WTC11 (cell line): ENCODE data around the gene NRROS. TPM values are rescaled to one million over a fixed set of nuclear protein-coding genes. Genes with fewer than 3 reads are reported as not detected.

Source experiments
- ATAC-seq: fragments of 200-7000 bp; cut with Tn5 transposase; 2 replicates; pipeline ENCODE4 v1.10.0; 2021; ENCODE audit warnings: mild to moderate bottlenecking, moderate library complexity
- CTCF ChIA-PET: fragments of 300-600 bp; sonication (Branson Sonifier 250); formaldehyde crosslinking; loops from one replicate; lab custom pipeline; 2021; ENCODE audit warnings: antibody characterized with exemption; lab: Charles Lee
- POLR2A ChIA-PET: fragments of 350-600 bp; sonication (Branson Sonifier 250); formaldehyde crosslinking; loops from one replicate; lab custom pipeline; 2021; ENCODE audit warnings: antibody characterized with exemption; lab: Charles Lee
- DNase-seq: peaks from one replicate; pipeline ENCODE4 v3.0.0; 2021; ENCODE audit warnings: low spot score
- H3K27ac Mint-ChIP-seq: 2 replicates; pipeline ENCODE4 v1.8.0; 2021; ENCODE audit warnings: mixed read lengths
- H3K27me3 Mint-ChIP-seq: 2 replicates; pipeline ENCODE4 v1.8.0; 2021; ENCODE audit warnings: low read depth, mild to moderate bottlenecking, moderate library complexity, mixed read lengths
- H3K36me3 Mint-ChIP-seq: 2 replicates; pipeline ENCODE4 v1.8.0; 2021; ENCODE audit warnings: mixed read lengths
- H3K4me1 Mint-ChIP-seq: 2 replicates; pipeline ENCODE4 v1.8.0; 2022; ENCODE audit warnings: mixed read lengths
- H3K4me3 Mint-ChIP-seq: 2 replicates; pipeline ENCODE4 v1.8.0; 2021; ENCODE audit warnings: mild to moderate bottlenecking, moderate library complexity, mixed read lengths
- H3K9me3 Mint-ChIP-seq: 2 replicates; pipeline ENCODE4 v1.8.0; 2021; ENCODE audit warnings: mixed read lengths
- AR ChIP-seq: fragments of 250-450 bp; sonication (Bioruptor Pico); IDR thresholded peaks from 2 replicates; pipeline ENCODE4 v1.9.0; 2021; ENCODE audit warnings: mild to moderate bottlenecking
- E2F1 ChIP-seq: sonication (generic); formaldehyde crosslinking; IDR thresholded peaks from 2 replicates; pipeline ENCODE4 v1.8.0; 2022; ENCODE audit warnings: mild to moderate bottlenecking, missing genetic modification reagents
- ETV6 ChIP-seq: sonication (generic); formaldehyde crosslinking; IDR thresholded peaks from 2 replicates; pipeline ENCODE4 v1.8.1; 2022; ENCODE audit warnings: mild to moderate bottlenecking, missing genetic modification reagents
- FOXP4 ChIP-seq: sonication (generic); formaldehyde crosslinking; IDR thresholded peaks from 2 replicates; pipeline ENCODE4 v1.8.0; 2022; ENCODE audit warnings: mild to moderate bottlenecking, missing genetic modification reagents
- NFYB ChIP-seq: sonication (generic); formaldehyde crosslinking; conservative IDR thresholded peaks from 2 replicates; pipeline ENCODE4 v1.8.0; 2022; ENCODE audit warnings: low read depth, missing genetic modification reagents
- SOX15 ChIP-seq: fragments of 250-450 bp; sonication (Bioruptor Pico); IDR thresholded peaks from 2 replicates; pipeline ENCODE4 v1.9.0; 2021; ENCODE audit warnings: mild to moderate bottlenecking
- TP53 ChIP-seq: sonication (generic); formaldehyde crosslinking; IDR thresholded peaks from 2 replicates; pipeline ENCODE4 v1.8.1; 2023; ENCODE audit warnings: mild to moderate bottlenecking, missing genetic modification reagents
- ZNF219 ChIP-seq: sonication (generic); formaldehyde crosslinking; IDR thresholded peaks from 2 replicates; pipeline ENCODE4 v1.8.0; 2023; ENCODE audit warnings: missing genetic modification reagents, mild to moderate bottlenecking, borderline replicate concordance
- ZNF232 ChIP-seq: sonication (generic); formaldehyde crosslinking; IDR thresholded peaks from 2 replicates; pipeline ENCODE4 v1.8.0; 2022; ENCODE audit warnings: mild to moderate bottlenecking, missing genetic modification reagents
- ZNF396 ChIP-seq: fragments of 250-450 bp; sonication (Bioruptor Pico); IDR thresholded peaks from 2 replicates; pipeline ENCODE4 v1.8.0; 2021; ENCODE audit warnings: mild to moderate bottlenecking, moderate library complexity, borderline replicate concordance
- ZNF416 ChIP-seq: fragments of 250-450 bp; sonication (Bioruptor Pico); IDR thresholded peaks from 2 replicates; pipeline ENCODE4 v1.9.0; 2021; ENCODE audit warnings: mild to moderate bottlenecking, inconsistent platforms
- total RNA-seq: library from RNA; stranded (reverse); gene quantifications from 3 replicates; pipeline ENCODE4 v1.2.3, GENCODE V29; 2021
- TF ChIP-seq, protein P1 (sequence below): sonication (generic); formaldehyde crosslinking; IDR thresholded peaks from 2 replicates; pipeline ENCODE4 v1.8.1; 2023; ENCODE audit warnings: mild to moderate bottlenecking, missing genetic modification reagents
- TF ChIP-seq, protein P2 (sequence below): fragments of 250-450 bp; sonication (Bioruptor Pico); IDR thresholded peaks from 2 replicates; pipeline ENCODE4 v1.9.0; 2021; ENCODE audit warnings: mild to moderate bottlenecking
- TF ChIP-seq, protein P3 (sequence below): fragments of 200-600 bp; IDR thresholded peaks from 2 replicates; pipeline ENCODE4 v1.8.0; 2022; ENCODE audit warnings: antibody characterized with exemption
- TF ChIP-seq, protein P4 (sequence below): sonication (generic); formaldehyde crosslinking; conservative IDR thresholded peaks from 2 replicates; pipeline ENCODE4 v1.8.1; 2023; ENCODE audit warnings: mild to moderate bottlenecking, low read depth, missing genetic modification reagents, moderate library complexity
- TF ChIP-seq, protein P5 (sequence below): fragments of 250-450 bp; sonication (Bioruptor Pico); IDR thresholded peaks from 2 replicates; pipeline ENCODE4 v2.1.2; 2022; ENCODE audit warnings: mild to moderate bottlenecking, moderate library complexity

NRROS gene
- total RNA-seq, 1 experiment from 2014 or later: 3.1 TPM

DNA sequence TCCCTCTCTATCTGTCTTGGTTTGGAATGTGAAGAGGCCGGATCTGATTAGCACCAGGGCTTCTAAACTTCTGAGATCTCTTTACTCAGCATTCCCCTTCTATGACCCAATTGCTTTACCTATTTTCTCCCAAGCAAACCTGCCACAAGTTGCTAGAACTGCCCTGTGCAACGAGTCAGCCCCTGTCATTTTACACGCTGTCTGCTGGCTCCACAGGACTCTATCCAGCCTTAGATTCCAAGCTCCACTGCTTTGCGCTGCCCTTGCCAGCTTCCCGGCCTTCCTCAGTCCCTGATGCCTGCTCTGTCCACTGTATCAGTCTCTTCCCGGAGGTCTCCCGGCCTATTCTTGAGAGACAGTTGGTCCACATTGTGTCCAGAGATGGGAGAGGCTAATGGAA is 60.3 kb downstream of the NRROS start:
- H3K4me1 Mint-ChIP-seq: no peaks in the 10 kb centered on the region
- POLR2A ChIA-PET: interaction anchor here (0.8 kb wide), 1 partner anchor 12 kb away, joined by 3 read pairs; no protein-coding TSS in a partner anchor
- H3K36me3 Mint-ChIP-seq: no peaks in the 10 kb centered on the region
- H3K27me3 Mint-ChIP-seq: no peaks in the 10 kb centered on the region
- no peaks in the 10 kb centered on the region for H3K9me3 Mint-ChIP-seq
- no peak overlapping the region for H3K27ac Mint-ChIP-seq
- DNase-seq (no peak), ATAC-seq (no peak)
- H3K4me3 Mint-ChIP-seq: no peak overlapping the region
- TF ChIP-seq ZNF219 (CRISPR knock-in tag) (no peak), FOXP4 (CRISPR knock-in tag) (no peak), AR (CRISPR knock-in tag) (no peak), ZNF396 (CRISPR knock-in tag) (no peak)
- TF ChIP-seq, protein P1, sequence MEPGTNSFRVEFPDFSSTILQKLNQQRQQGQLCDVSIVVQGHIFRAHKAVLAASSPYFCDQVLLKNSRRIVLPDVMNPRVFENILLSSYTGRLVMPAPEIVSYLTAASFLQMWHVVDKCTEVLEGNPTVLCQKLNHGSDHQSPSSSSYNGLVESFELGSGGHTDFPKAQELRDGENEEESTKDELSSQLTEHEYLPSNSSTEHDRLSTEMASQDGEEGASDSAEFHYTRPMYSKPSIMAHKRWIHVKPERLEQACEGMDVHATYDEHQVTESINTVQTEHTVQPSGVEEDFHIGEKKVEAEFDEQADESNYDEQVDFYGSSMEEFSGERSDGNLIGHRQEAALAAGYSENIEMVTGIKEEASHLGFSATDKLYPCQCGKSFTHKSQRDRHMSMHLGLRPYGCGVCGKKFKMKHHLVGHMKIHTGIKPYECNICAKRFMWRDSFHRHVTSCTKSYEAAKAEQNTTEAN (CRISPR knock-in tag): no peak
- TF ChIP-seq, protein P2, sequence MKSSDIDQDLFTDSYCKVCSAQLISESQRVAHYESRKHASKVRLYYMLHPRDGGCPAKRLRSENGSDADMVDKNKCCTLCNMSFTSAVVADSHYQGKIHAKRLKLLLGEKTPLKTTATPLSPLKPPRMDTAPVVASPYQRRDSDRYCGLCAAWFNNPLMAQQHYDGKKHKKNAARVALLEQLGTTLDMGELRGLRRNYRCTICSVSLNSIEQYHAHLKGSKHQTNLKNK (CRISPR knock-in tag): no peak
- CTCF ChIA-PET: no interaction called here

GRCh38 chr3:196700801-196701200 is 61.3 kb downstream of the NRROS start:
- no peak for TF ChIP-seq E2F1 (CRISPR knock-in tag)
- TF ChIP-seq, protein P3, sequence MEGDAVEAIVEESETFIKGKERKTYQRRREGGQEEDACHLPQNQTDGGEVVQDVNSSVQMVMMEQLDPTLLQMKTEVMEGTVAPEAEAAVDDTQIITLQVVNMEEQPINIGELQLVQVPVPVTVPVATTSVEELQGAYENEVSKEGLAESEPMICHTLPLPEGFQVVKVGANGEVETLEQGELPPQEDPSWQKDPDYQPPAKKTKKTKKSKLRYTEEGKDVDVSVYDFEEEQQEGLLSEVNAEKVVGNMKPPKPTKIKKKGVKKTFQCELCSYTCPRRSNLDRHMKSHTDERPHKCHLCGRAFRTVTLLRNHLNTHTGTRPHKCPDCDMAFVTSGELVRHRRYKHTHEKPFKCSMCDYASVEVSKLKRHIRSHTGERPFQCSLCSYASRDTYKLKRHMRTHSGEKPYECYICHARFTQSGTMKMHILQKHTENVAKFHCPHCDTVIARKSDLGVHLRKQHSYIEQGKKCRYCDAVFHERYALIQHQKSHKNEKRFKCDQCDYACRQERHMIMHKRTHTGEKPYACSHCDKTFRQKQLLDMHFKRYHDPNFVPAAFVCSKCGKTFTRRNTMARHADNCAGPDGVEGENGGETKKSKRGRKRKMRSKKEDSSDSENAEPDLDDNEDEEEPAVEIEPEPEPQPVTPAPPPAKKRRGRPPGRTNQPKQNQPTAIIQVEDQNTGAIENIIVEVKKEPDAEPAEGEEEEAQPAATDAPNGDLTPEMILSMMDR: no peak
- TF ChIP-seq TP53 (CRISPR knock-in tag): no peak
- no peak for TF ChIP-seq NFYB
- no peak for TF ChIP-seq ZNF232 (CRISPR knock-in tag)
- TF ChIP-seq, protein P4, sequence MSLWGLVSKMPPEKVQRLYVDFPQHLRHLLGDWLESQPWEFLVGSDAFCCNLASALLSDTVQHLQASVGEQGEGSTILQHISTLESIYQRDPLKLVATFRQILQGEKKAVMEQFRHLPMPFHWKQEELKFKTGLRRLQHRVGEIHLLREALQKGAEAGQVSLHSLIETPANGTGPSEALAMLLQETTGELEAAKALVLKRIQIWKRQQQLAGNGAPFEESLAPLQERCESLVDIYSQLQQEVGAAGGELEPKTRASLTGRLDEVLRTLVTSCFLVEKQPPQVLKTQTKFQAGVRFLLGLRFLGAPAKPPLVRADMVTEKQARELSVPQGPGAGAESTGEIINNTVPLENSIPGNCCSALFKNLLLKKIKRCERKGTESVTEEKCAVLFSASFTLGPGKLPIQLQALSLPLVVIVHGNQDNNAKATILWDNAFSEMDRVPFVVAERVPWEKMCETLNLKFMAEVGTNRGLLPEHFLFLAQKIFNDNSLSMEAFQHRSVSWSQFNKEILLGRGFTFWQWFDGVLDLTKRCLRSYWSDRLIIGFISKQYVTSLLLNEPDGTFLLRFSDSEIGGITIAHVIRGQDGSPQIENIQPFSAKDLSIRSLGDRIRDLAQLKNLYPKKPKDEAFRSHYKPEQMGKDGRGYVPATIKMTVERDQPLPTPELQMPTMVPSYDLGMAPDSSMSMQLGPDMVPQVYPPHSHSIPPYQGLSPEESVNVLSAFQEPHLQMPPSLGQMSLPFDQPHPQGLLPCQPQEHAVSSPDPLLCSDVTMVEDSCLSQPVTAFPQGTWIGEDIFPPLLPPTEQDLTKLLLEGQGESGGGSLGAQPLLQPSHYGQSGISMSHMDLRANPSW (CRISPR knock-in tag): no peak
- TF ChIP-seq SOX15 (CRISPR knock-in tag): no peak
- TF ChIP-seq, protein P5, sequence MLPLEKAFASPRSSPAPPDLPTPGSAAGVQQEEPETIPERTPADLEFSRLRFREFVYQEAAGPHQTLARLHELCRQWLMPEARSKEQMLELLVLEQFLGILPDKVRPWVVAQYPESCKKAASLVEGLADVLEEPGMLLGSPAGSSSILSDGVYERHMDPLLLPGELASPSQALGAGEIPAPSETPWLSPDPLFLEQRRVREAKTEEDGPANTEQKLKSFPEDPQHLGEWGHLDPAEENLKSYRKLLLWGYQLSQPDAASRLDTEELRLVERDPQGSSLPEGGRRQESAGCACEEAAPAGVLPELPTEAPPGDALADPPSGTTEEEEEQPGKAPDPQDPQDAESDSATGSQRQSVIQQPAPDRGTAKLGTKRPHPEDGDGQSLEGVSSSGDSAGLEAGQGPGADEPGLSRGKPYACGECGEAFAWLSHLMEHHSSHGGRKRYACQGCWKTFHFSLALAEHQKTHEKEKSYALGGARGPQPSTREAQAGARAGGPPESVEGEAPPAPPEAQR (CRISPR knock-in tag): no peak
- TF ChIP-seq, protein P2 (CRISPR knock-in tag): no peak
- no peak for TF ChIP-seq ETV6 (CRISPR knock-in tag)
- TF ChIP-seq ZNF416 (CRISPR knock-in tag): no peak
- no peaks in the 10 kb centered on the region for H3K27me3 Mint-ChIP-seq
- no peaks in the 10 kb centered on the region for H3K4me1 Mint-ChIP-seq
- H3K27ac Mint-ChIP-seq: no peak overlapping the region
- no peak overlapping the region for H3K4me3 Mint-ChIP-seq
- no peak for ATAC-seq
- no peaks in the 10 kb centered on the region for H3K9me3 Mint-ChIP-seq
- CTCF ChIA-PET: no interaction called here
- DNase-seq: no peak
- POLR2A ChIA-PET: no interaction called here
- no peaks in the 10 kb centered on the region for H3K36me3 Mint-ChIP-seq
